Left hindlimb (tissue), 1 donor: Measurements from ENCODE around the gene IGFBP6.
"Not testable (repeated sequence)": the region's sequence is repeated elsewhere in the genome, so short reads cannot be mapped to it uniquely, and the experiment has no call there.

Experiments
- DNase-seq: peaks from one replicate; pipeline ENCODE4 v3.0.0-alpha.2; 2018

IGFBP6 gene

GRCh38 chr12:53071591-53072551 is 25.6 kb upstream of the IGFBP6 start:
- peak; percentile 87 for DNase-seq

GRCh38 chr12:53073881-53074280 is 23.6 kb upstream of the IGFBP6 start:
- DNase-seq = peak; percentile 53

- no peak for DNase-seq
Measured at GRCh38 chr12:53074283-53074998, 23.0 kb upstream of the IGFBP6 start.

- DNase-seq = no peak
Measured at GRCh38 chr12:53074999-53075370, 22.5 kb upstream of the IGFBP6 start.

- DNase-seq = no peak
Measured at GRCh38 chr12:53076461-53076860, 21.0 kb upstream of the IGFBP6 start.

- DNase-seq = no peak
Measured at GRCh38 chr12:53077030-53077429, 20.4 kb upstream of the IGFBP6 start.

GRCh38 chr12:53078425-53079225 is 18.8 kb upstream of the IGFBP6 start:
- no peak for DNase-seq

- DNase-seq = peak; percentile 99
Measured at GRCh38 chr12:53079226-53080117, 18.0 kb upstream of the IGFBP6 start, which contains the start of gene SPRYD3. Gene SPRYD3 (minus strand): TSS chr12:53079390. CDS start chr12:53079333, 57 bp downstream.

- DNase-seq = no peak
Measured at GRCh38 chr12:53082637-53083175, 14.8 kb upstream of the IGFBP6 start.

- DNase-seq = no peak
Measured at GRCh38 chr12:53086361-53086760, 11.1 kb upstream of the IGFBP6 start.

- no peak for DNase-seq
Measured at GRCh38 chr12:53090105-53090504, 7.4 kb upstream of the IGFBP6 start.

- DNase-seq = no peak
Measured at GRCh38 chr12:53090554-53090953, 6.9 kb upstream of the IGFBP6 start.

- no peak for DNase-seq
Measured at GRCh38 chr12:53091756-53092155, 5.7 kb upstream of the IGFBP6 start.

GRCh38 chr12:53093777-53094393 is 3.6 kb upstream of the IGFBP6 start:
- DNase-seq = no peak

GRCh38 chr12:53094394-53094787 is 3.1 kb upstream of the IGFBP6 start:
- no peak for DNase-seq

- not testable (repeated sequence) for DNase-seq
Measured at GRCh38 chr12:53094796-53095595, 2.5 kb upstream of the IGFBP6 start.

GRCh38 chr12:53095596-53095895 is 1.9 kb upstream of the IGFBP6 start:
- DNase-seq = not testable (repeated sequence)

- peak; percentile 84 for DNase-seq
Measured at GRCh38 chr12:53096089-53096741, 1.3 kb upstream of the IGFBP6 start.

- peak; percentile 54 for DNase-seq
Measured at GRCh38 chr12:53096759-53097158, 708 bp upstream of the IGFBP6 start.

GRCh38 chr12:53097207-53097563 is 282 bp upstream of the IGFBP6 start:
- no peak for DNase-seq
